Heart left ventricle (tissue), 16 donors: ENCODE data around the gene FAM187B. TPM values are rescaled to one million over a fixed set of nuclear protein-coding genes. Genes with fewer than 3 reads are reported as not detected.

Source experiments
- ATAC-seq, 4 donors: fragments of 200-7000 bp; cut with Tn5 transposase; one replicate each; pipeline ENCODE4 v1.9.1; 2020 to 2022; ENCODE audit warnings: moderate library complexity in 4 of 4, mild to moderate bottlenecking in 3 of 4, moderate number of reproducible peaks in 1 of 4
- DNase-seq, 5 donors: peaks; one replicate each; pipeline ENCODE4 v3.0.0-alpha.2; 2020
- H3K27ac ChIP-seq, 12 donors: fragments of 200-600 bp; sonication (generic) in 4 of 12; one replicate each; pipeline versions ENCODE4 v1.5.0 to v1.8.0; 2016 to 2022; ENCODE audit warnings: mild to moderate bottlenecking in 2 of 12
- H3K27me3 ChIP-seq, 9 donors: fragments of 200-600 bp; sonication (generic) in 2 of 9; one replicate each; pipeline versions ENCODE4 v1.5.1 to v1.8.0; 2016 to 2022; ENCODE audit warnings: mild to moderate bottlenecking in 3 of 9
- H3K36me3 ChIP-seq, 9 donors: fragments of 200-600 bp; sonication (generic) in 2 of 9; one replicate each; pipeline versions ENCODE4 v1.5.0 to v1.8.0; 2018 to 2022; ENCODE audit warnings: mild to moderate bottlenecking in 2 of 9
- H3K4me1 ChIP-seq, 12 donors: fragments of 200-600 bp; sonication (generic) in 4 of 12; one replicate each; pipeline versions ENCODE4 v1.5.0 to v1.8.0; 2016 to 2022; ENCODE audit warnings: mild to moderate bottlenecking in 3 of 12
- H3K4me3 ChIP-seq, 12 donors: fragments of 200-600 bp; sonication (generic) in 4 of 12; one replicate each; pipeline versions ENCODE4 v1.5.0 to v1.8.0; 2017 to 2022; ENCODE audit warnings: mild to moderate bottlenecking in 9 of 12, moderate library complexity in 4 of 12
- H3K9me3 ChIP-seq, 12 donors: fragments of 200-600 bp; sonication (generic) in 4 of 12; one replicate each; pipeline versions ENCODE4 v1.5.0 to v1.8.0; 2016 to 2022; ENCODE audit warnings: mild to moderate bottlenecking in 1 of 12
- POLR2A ChIP-seq, 2 donors: fragments of 450-650 bp; IDR thresholded peaks; one replicate each; pipeline ENCODE4 v1.6.1; 2017; ENCODE audit warnings: antibody characterized with exemption in 2 of 2, mild to moderate bottlenecking in 2 of 2, moderate library complexity in 2 of 2
- whole genome bisulfite sequencing, 4 donors: extraction: QIAGEN DNeasy Blood & Tissue Kit in 2 of 4; methylation state at CpG; one replicate each; pipeline versions ENCODE4 v1.1.5 to v1.1.7; 2013 to 2018; 5-methylcytosine and 5-hydroxymethylcytosine counted together
- intact Hi-C, 10 donors: fragments of 100-400 bp; cut with DNase I; formaldehyde crosslinking; loops; one replicate each; pipeline versions ENCODE4 v1.11.1 to v1.14.2; 2022
- long read RNA-seq, 3 donors: library from polyadenylated mRNA; unstranded; transcript quantifications; one replicate each; pipeline ENCODE4 v2.0.0, GENCODE V29; 2020 to 2021
- polyA plus RNA-seq, 2 donors: library from polyadenylated mRNA; stranded (reverse); fragments of 200-250 nt; gene quantifications; one replicate each; pipeline ENCODE4 v1.2.3, GENCODE V29; 2013
- total RNA-seq, 9 donors: library from RNA; depleted of rRNA in 2 of 9; stranded (reverse); fragments of >200 nt in 2 of 9; fragmentation: NEBNext Ultra II Directional in 3 of 9; extraction: Animal tissue kit (Norgen Biotek cat#: 25700) in 3 of 9; gene quantifications; one replicate each; pipeline versions ENCODE4 v1.1.0 to v1.2.4, GENCODE V29; 2016 to 2023
- TF ChIP-seq, protein P1 (sequence below), 12 donors: fragments of 200-600 bp; sonication (generic) in 4 of 12; IDR thresholded peaks; one replicate each; pipeline versions ENCODE4 v1.5.0 to v1.8.0; 2018 to 2022; ENCODE audit warnings: antibody characterized with exemption in 12 of 12, mild to moderate bottlenecking in 5 of 12
- donor health status: ischemic (EF 13 %, LVEDD 7.1; RV severe dilation, severe dysfunction).
- donor health status: healthy with polysubstance abuse.
- donor health status: DM: no; HTN: yes; CAD: no.
- donor health status: DM: no; HTN: no; CAD: no.
- donor health status: ischemic (EF 25% LVEDD 6.9; RV normal size, moderate dysfunction).
- donor health status: ischemic (EF 25% LVEDD 5.7; RV mildly dilated, moderate dysfunction).
- donor health status: healthy.
- donor health status: DM: yes; HTN: yes; CAD: no.
- donor health status: ischemic (EF 35%, LVEDD 5.7; RV mildly dilated, moderate dysfunction).
- donor health status: nonischemic (EF 11% LVEDD 7.7; RV severe dilation, severe dysfunction).
- donor health status: DM: yes; HTN: yes; CAD: no.
- donor health status: PGD.
- donor health status: ischemic (EF 29% LVEDD 5.4; RV normal size, mild dysfunction).
- donor health status: nonischemic (EF 23%, LVEDD 6.1; RV moderate dilation, normal function).

The FAM187B gene
- total RNA-seq (not detected), polyA plus RNA-seq (under 1 TPM in 1 of 2 donors, not detected in 1; 0.06 TPM)
- long read RNA-seq, donor 1, result 0 reads
- long read RNA-seq, donor 2, result 0 reads
- long read RNA-seq, donor 3, partial matches to known transcripts, result 0 of 1 reads
- long read RNA-seq, donor 3, other reads (novel, unspliced or antisense), result 1 of 1 reads

DNA sequence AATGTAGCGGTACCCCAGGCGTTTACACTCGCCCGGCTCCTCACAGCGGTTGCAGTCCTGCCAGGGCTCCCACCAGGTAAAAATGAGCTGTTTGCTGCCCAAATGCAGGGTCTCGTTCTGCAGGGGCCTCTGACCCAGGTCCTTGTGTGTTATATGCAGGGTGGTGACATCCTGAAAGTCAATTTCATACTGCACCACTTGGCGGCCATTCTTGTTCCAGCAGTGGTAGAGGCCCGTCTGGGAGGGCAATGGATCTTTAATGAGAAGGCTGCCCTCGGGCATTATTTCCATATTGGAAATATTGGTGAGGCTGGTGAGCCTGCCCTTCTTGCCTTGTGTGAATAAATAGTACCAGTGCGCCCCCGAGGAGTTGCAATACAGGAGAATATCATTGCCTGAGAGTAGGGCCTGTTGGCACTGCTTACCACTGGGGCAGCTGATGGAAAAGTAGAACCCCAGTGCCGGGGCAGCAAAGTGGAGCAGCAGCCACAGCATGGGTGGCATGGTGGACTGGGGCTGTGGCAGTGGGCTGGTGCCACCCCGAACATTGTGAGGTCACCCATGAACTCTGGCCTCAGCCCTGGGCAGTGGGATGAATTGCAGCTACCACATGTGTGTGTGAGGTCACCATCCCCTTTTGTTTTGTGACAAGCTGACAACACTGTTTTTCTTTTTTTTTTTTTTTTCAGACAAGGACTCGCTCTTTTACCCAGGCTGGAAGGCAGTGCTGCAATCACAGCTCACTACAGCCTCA is at the start of gene FAM187B:
Gene FAM187B (minus strand): TSS at position 563 of the 754 bp plus-strand sequence. CDS start 59 bp downstream, at position 504.
- no peaks in the 10 kb centered on the region for H3K36me3 ChIP-seq
- H3K9me3 ChIP-seq, result no peaks in the 10 kb centered on the region
- peaks cover 0 to 6% (median 0%) of the 10 kb centered on the region in 12 donors for H3K4me1 ChIP-seq
- no peaks in the 10 kb centered on the region for H3K27me3 ChIP-seq
- no peak within 1 kb of the TSS for H3K27ac ChIP-seq
- no peak for ATAC-seq
- WGBS, 4 donors, result 88 to 92% (median 90%) methylated on average over 8 to 14 of the region's 14 CpGs
- TF ChIP-seq POLR2A (IDR thresholded peaks at IDR 0.05), result no peak
- TF ChIP-seq, protein P1, sequence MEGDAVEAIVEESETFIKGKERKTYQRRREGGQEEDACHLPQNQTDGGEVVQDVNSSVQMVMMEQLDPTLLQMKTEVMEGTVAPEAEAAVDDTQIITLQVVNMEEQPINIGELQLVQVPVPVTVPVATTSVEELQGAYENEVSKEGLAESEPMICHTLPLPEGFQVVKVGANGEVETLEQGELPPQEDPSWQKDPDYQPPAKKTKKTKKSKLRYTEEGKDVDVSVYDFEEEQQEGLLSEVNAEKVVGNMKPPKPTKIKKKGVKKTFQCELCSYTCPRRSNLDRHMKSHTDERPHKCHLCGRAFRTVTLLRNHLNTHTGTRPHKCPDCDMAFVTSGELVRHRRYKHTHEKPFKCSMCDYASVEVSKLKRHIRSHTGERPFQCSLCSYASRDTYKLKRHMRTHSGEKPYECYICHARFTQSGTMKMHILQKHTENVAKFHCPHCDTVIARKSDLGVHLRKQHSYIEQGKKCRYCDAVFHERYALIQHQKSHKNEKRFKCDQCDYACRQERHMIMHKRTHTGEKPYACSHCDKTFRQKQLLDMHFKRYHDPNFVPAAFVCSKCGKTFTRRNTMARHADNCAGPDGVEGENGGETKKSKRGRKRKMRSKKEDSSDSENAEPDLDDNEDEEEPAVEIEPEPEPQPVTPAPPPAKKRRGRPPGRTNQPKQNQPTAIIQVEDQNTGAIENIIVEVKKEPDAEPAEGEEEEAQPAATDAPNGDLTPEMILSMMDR (IDR thresholded peaks at IDR 0.05), result no peak
- no peak within 1 kb of the TSS for H3K4me3 ChIP-seq
- intact Hi-C loops, result no loop called here
- DNase-seq, result no peak

DNA sequence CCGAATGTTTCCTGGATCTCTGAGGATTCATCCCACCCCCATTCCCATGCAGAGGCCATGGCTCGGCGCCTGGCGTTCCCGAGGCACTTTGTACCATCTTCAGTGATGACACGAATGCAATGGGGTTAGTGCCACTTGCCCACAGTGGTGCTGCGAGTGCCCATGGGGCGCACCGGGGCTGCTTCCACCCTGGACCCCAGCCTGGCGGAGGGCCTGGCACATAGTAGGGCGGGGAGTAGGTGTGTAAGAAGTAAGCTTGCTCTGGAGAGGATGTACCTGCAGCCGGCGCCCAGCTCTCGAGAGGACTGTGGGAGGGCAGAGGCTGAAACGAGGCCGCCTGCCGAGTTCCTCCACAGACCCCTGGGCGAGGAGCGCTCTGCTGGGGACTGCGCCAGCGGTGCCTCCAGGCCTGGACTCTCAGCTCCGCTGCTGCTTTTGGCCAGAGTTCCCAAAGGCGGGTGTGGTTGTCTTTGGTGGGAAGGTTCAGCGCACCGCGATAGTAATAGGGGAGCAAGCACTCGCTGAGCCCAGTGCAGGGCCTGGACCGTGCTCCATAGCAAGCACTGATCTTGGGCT is 48.3 kb upstream of the FAM187B start:
- Histone ChIP-seq H3K4me1 (peaks cover 0 to 21% (median 0%) of the 10 kb centered on the region in 12 donors), H3K36me3 (peaks cover 0 to 80% (median 76%) of the 10 kb centered on the region in 9 donors), H3K27me3 (no peaks in the 10 kb centered on the region), H3K4me3 (no peak overlapping the region), H3K9me3 (no peaks in the 10 kb centered on the region), H3K27ac (no peak overlapping the region)
- intact Hi-C loops, result no loop called here
- DNase-seq (no peak), ATAC-seq (no peak)
- 91 to 96% (median 94%) methylated on average over 24 to 28 of the region's 28 CpGs for WGBS, 4 donors
- TF ChIP-seq, protein P1 (IDR thresholded peaks at IDR 0.05), result no peak
- no peak for TF ChIP-seq POLR2A (IDR thresholded peaks at IDR 0.05)

DNA sequence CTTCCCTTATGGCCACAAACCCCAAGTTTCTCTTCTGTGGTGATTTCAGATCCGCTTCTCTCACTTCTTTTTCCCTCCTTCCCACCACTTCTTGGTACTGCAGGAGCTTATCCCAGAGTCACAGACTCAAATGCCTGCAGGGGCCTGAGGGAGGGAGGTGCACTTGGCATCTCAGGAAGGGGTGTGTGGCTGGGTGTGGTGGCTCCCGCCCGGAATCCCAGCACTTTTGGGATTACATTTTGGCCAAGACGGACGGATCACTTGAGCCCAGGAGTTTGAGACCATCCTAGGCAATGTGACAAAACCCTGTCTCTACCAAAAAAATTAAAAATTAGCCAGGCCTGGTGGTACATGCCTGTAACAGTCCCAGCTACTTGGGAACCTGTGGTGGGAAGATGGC is 45.8 kb upstream of the FAM187B start:
- H3K9me3 ChIP-seq, result no peaks in the 10 kb centered on the region
- no peak for ATAC-seq
- H3K36me3 ChIP-seq, result peaks cover 5 to 92% (median 86%) of the 10 kb centered on the region in 9 donors
- peaks cover 0 to 33% (median 6%) of the 10 kb centered on the region in 12 donors for H3K4me1 ChIP-seq
- intact Hi-C loops, result loop anchor here in 3 of 10 donors (5.0 kb wide), 2 partner anchors 132 to 223 kb away; partner anchors contain the start of gene FXYD7 (in 1 of the 3)
- DNase-seq, result no peak
- no peak overlapping the region for H3K27ac ChIP-seq
- WGBS, 4 donors, result 61 to 85% (median 69%) methylated on average over 5 of the region's 5 CpGs
- no peaks in the 10 kb centered on the region for H3K27me3 ChIP-seq
- TF ChIP-seq, protein P1 (IDR thresholded peaks at IDR 0.05), result no peak
- TF ChIP-seq POLR2A (IDR thresholded peaks at IDR 0.05), result no peak
- no peak overlapping the region for H3K4me3 ChIP-seq

DNA sequence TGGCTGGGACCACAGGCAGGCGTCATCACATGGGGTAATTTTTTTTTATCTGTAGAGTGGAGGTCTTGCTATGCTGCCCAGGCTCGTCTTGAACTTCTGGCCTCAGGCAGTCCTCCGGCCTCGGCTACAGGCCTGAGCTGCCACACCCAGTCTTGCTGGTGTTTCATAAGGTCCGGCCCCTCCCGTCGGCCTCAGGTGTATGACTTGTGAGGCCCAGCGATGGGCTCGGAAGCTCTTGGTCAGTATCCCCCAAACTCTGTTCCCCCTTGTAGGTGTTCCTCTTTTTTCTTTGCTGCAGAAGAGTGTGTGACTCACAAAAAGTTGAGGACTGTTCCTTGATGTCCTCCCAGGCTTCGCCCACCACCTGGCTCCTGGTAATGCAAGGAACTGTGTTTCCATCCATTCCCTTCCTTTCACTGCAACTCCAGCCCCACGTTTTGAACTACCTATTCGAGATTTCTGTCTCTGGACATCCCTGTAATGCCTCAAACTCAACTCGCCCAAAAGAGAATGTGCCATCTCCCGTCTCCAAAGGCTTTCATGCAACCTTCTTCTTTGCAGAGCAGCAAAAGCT is 45.2 kb upstream of the FAM187B start:
- 77 to 87% (median 78%) methylated on average over 14 of the region's 14 CpGs for WGBS, 4 donors
- DNase-seq, result no peak
- TF ChIP-seq, protein P1 (IDR thresholded peaks at IDR 0.05), result no peak
- TF ChIP-seq POLR2A (IDR thresholded peaks at IDR 0.05), result no peak

More for the DNA sequence above, 45.2 kb upstream of the FAM187B start:
- Histone ChIP-seq H3K4me3 (no peak overlapping the region), H3K4me1 (peaks cover 0 to 33% (median 6%) of the 10 kb centered on the region in 12 donors), H3K27me3 (no peaks in the 10 kb centered on the region), H3K9me3 (no peaks in the 10 kb centered on the region), H3K27ac (no peak overlapping the region), H3K36me3 (peaks cover 5 to 86% (median 81%) of the 10 kb centered on the region in 9 donors)
- intact Hi-C loops, result loop anchor here in 3 of 10 donors (5.0 kb wide), 2 partner anchors 131 to 224 kb away; partner anchors contain the start of gene FXYD7 (in 1 of the 3)
- no peak for ATAC-seq
